Small intestine (tissue), 7 donors: Measurements from ENCODE around the gene PHACTR1. TPM values are rescaled to one million over a fixed set of nuclear protein-coding genes. Genes with fewer than 3 reads are reported as not detected.
"Not testable (repeated sequence)": the region's sequence is repeated elsewhere in the genome, so short reads cannot be mapped to it uniquely, and the experiment has no call there.

Source experiments
- DNase-seq, 2 donors: peaks; one replicate each; pipeline versions ENCODE4 v3.0.0 to v3.0.0-alpha.2; 2013
- FAIRE-seq: peaks from 2 replicates; lab custom pipeline; 2012; peaks lifted over from hg19 to GRCh38; lab: Jason Lieb, UNC
- H3K27ac ChIP-seq, 3 donors: one replicate each; pipeline ENCODE4 v1.5.1; 2013; ENCODE audit warnings: low read length in 2 of 3, mild to moderate bottlenecking in 2 of 3, control low read depth in 1 of 3, inconsistent platforms in 1 of 3, low read depth in 1 of 3, moderate library complexity in 1 of 3
- H3K27me3 ChIP-seq, 3 donors: one replicate each; pipeline ENCODE4 v1.6.1; 2013; ENCODE audit warnings: low read length in 3 of 3, inconsistent platforms in 1 of 3; ENCODE audit not compliant: control insufficient read depth in 3 of 3, insufficient read depth in 3 of 3
- H3K36me3 ChIP-seq, 3 donors: one replicate each; pipeline ENCODE4 v1.6.1; 2013; ENCODE audit warnings: low read length in 3 of 3, inconsistent platforms in 1 of 3, low read depth in 1 of 3, mild to moderate bottlenecking in 1 of 3, moderate library complexity in 1 of 3; ENCODE audit not compliant: control insufficient read depth in 3 of 3, insufficient read depth in 2 of 3
- H3K4me1 ChIP-seq, 3 donors: one replicate each; pipeline ENCODE4 v1.6.1; 2013; ENCODE audit warnings: low read length in 2 of 3, inconsistent platforms in 1 of 3, low read depth in 1 of 3, mild to moderate bottlenecking in 1 of 3, moderate library complexity in 1 of 3; ENCODE audit not compliant: control insufficient read depth in 3 of 3, insufficient read depth in 2 of 3
- H3K4me3 ChIP-seq, 3 donors: one replicate each; pipeline ENCODE4 v1.5.1; 2013; ENCODE audit warnings: low read length in 3 of 3, control low read depth in 1 of 3, inconsistent platforms in 1 of 3, low read depth in 1 of 3, mild to moderate bottlenecking in 1 of 3, moderate library complexity in 1 of 3
- H3K9me3 ChIP-seq, 2 donors: one replicate each; pipeline ENCODE4 v1.6.1; 2013; ENCODE audit warnings: low read depth in 1 of 2, low read length in 1 of 2; ENCODE audit not compliant: control insufficient read depth in 2 of 2, insufficient read depth in 1 of 2
- WGBS, 3 donors: extraction: QIAGEN DNeasy Blood & Tissue Kit; methylation state at CpG; one replicate each; pipeline ENCODE4 v1.1.7; 2013; 5-methylcytosine and 5-hydroxymethylcytosine counted together
- polyA plus RNA-seq, 4 donors: library from polyadenylated mRNA; stranded (reverse) in 3 of 4; unstranded in 1 of 4; fragments of 200-250 nt in 3 of 4; fragments of 120-200 nt in 1 of 4; gene quantifications; one replicate each; pipeline versions ENCODE4 v1.2.1 to v1.2.3, GENCODE V29; 2013
- donor health status: healthy with polysubstance abuse.
- donor health status: control.
- donor health status: control.
- donor health status: Bipolar disorder and iron deficiency.
- donor health status: healthy.

The PHACTR1 gene
- polyA plus RNA-seq, 4 donors = 0.67 to 3.8 (median 1.8) TPM

GRCh38 chr6:13147376-13147775, 430.8 kb downstream of the PHACTR1 start:
- no peaks in the 10 kb centered on the region for H3K36me3 ChIP-seq
- WGBS, 3 donors = 12 to 62% (median 32%) methylated on average over 1 of the region's 1 CpG
- no peak overlapping the region for H3K4me3 ChIP-seq
- H3K9me3 ChIP-seq = no peaks in the 10 kb centered on the region
- DNase-seq = peak in 1 of 2 donors; percentile 17
- H3K27me3 ChIP-seq = no peaks in the 10 kb centered on the region
- no peaks in the 10 kb centered on the region for H3K4me1 ChIP-seq
- no peak overlapping the region for H3K27ac ChIP-seq
- no peak for FAIRE-seq

- no peak for FAIRE-seq
- no peak for DNase-seq
- WGBS, 3 donors = 11 to 47% (median 34%) methylated on average over 2 of the region's 2 CpGs
- no peaks in the 10 kb centered on the region for H3K36me3 ChIP-seq
- H3K27ac ChIP-seq = no peak overlapping the region
- H3K27me3 ChIP-seq = no peaks in the 10 kb centered on the region
- H3K4me3 ChIP-seq = no peak overlapping the region
- no peaks in the 10 kb centered on the region for H3K9me3 ChIP-seq
- no peaks in the 10 kb centered on the region for H3K4me1 ChIP-seq
Observed at GRCh38 chr6:13147782-13148181, 431.2 kb downstream of the PHACTR1 start.

- WGBS, 3 donors = 77 to 91% (median 88%) methylated on average over 4 of the region's 4 CpGs
- DNase-seq = no peak
- no peaks in the 10 kb centered on the region for H3K4me1 ChIP-seq
- no peak overlapping the region for H3K27ac ChIP-seq
- no peaks in the 10 kb centered on the region for H3K9me3 ChIP-seq
- no peaks in the 10 kb centered on the region for H3K27me3 ChIP-seq
- no peak for FAIRE-seq
- no peak overlapping the region for H3K4me3 ChIP-seq
- H3K36me3 ChIP-seq = no peaks in the 10 kb centered on the region
Observed at GRCh38 chr6:13152764-13153163, 436.2 kb downstream of the PHACTR1 start.

- H3K27me3 ChIP-seq = no peaks in the 10 kb centered on the region
- no peaks in the 10 kb centered on the region for H3K4me1 ChIP-seq
- FAIRE-seq (no peak), DNase-seq (no peak)
- no peaks in the 10 kb centered on the region for H3K36me3 ChIP-seq
- H3K9me3 ChIP-seq = no peaks in the 10 kb centered on the region
- H3K4me3 ChIP-seq = no peak overlapping the region
- WGBS, 3 donors = 91 to 99% (median 93%) methylated on average over 8 of the region's 8 CpGs
- no peak overlapping the region for H3K27ac ChIP-seq
Observed at GRCh38 chr6:13156381-13156780, 439.8 kb downstream of the PHACTR1 start.

GRCh38 chr6:13157293-13157692, 440.7 kb downstream of the PHACTR1 start:
- Histone ChIP-seq H3K4me3 (no peak overlapping the region), H3K27me3 (no peaks in the 10 kb centered on the region), H3K36me3 (no peaks in the 10 kb centered on the region), H3K4me1 (no peaks in the 10 kb centered on the region), H3K9me3 (no peaks in the 10 kb centered on the region), H3K27ac (no peak overlapping the region)
- 94 to 97% (median 95%) methylated on average over 4 of the region's 4 CpGs for WGBS, 3 donors
- no peak for DNase-seq
- FAIRE-seq = no peak

GRCh38 chr6:13159300-13159699, 442.7 kb downstream of the PHACTR1 start:
- DNase-seq (no peak), FAIRE-seq (no peak)
- 77 to 88% (median 79%) methylated on average over 3 of the region's 3 CpGs for WGBS, 3 donors

GRCh38 chr6:13159822-13160221, 443.3 kb downstream of the PHACTR1 start:
- not testable (repeated sequence) for H3K4me1 ChIP-seq, H3K9me3 ChIP-seq, H3K36me3 ChIP-seq, H3K27ac ChIP-seq, FAIRE-seq, DNase-seq, H3K27me3 ChIP-seq, H3K4me3 ChIP-seq
- 93 to 97% (median 94%) methylated on average over 5 of the region's 5 CpGs for WGBS, 3 donors

More at GRCh38 chr6:13159300-13159699, 442.7 kb downstream of the PHACTR1 start:
- Histone ChIP-seq H3K4me1 (no peaks in the 10 kb centered on the region), H3K36me3 (no peaks in the 10 kb centered on the region), H3K27me3 (peaks cover 0 to 2% (median 0%) of the 10 kb centered on the region in 3 donors), H3K9me3 (no peaks in the 10 kb centered on the region), H3K27ac (no peak overlapping the region), H3K4me3 (no peak overlapping the region)

- no peaks in the 10 kb centered on the region for H3K36me3 ChIP-seq
- H3K9me3 ChIP-seq = no peaks in the 10 kb centered on the region
- no peak for FAIRE-seq
- H3K4me1 ChIP-seq = no peaks in the 10 kb centered on the region
- no peak for DNase-seq
- H3K27me3 ChIP-seq = peaks cover 0 to 4% (median 0%) of the 10 kb centered on the region in 3 donors
- H3K4me3 ChIP-seq = no peak overlapping the region
- WGBS, 3 donors = 81 to 92% (median 85%) methylated on average over 2 of the region's 2 CpGs
- H3K27ac ChIP-seq = no peak overlapping the region
Observed at GRCh38 chr6:13163161-13163944, 446.8 kb downstream of the PHACTR1 start.
